Neural cell (in vitro differentiated cells): ENCODE measurements around the gene LAPTM4A. TPM values are rescaled to one million over a fixed set of nuclear protein-coding genes. Genes with fewer than 3 reads are reported as not detected.

Experiments used
- H2AFZ ChIP-seq: fragments of 200-600, 300-800 bp; sonication (generic), shearing (Covaris generic); 2 replicates; pipeline ENCODE4 v1.6.0; 2014; ENCODE audit warnings: low read depth, mild to moderate bottlenecking, antibody characterized with exemption, low read length, moderate library complexity
- H3F3A ChIP-seq: fragments of 200-600 bp; shearing (Covaris generic); 2 replicates; pipeline ENCODE4 v1.6.1; 2016; ENCODE audit warnings: mild to moderate bottlenecking, moderate library complexity, mixed read lengths, antibody characterized with exemption, low read length; ENCODE audit not compliant: insufficient read depth, poor library complexity, severe bottlenecking
- H3K27ac ChIP-seq: fragments of 200-600, 300-800 bp; sonication (generic), shearing (Covaris generic); 2 replicates; pipeline ENCODE4 v1.5.1; 2014; ENCODE audit warnings: mild to moderate bottlenecking, low read length, moderate library complexity
- H3K27me3 ChIP-seq: fragments of 300-800, 200-600 bp; sonication (generic), shearing (Covaris generic); 2 replicates; pipeline ENCODE4 v1.6.0; 2014; ENCODE audit warnings: mild to moderate bottlenecking, low read depth, low read length, moderate library complexity; ENCODE audit not compliant: insufficient read depth
- H3K36me3 ChIP-seq: fragments of 300-800, 200-600 bp; sonication (generic), shearing (Covaris generic); 2 replicates; pipeline ENCODE4 v1.5.1; 2014; ENCODE audit warnings: mild to moderate bottlenecking, antibody characterized with exemption, low read length, moderate library complexity; ENCODE audit not compliant: insufficient read depth
- H3K4me2 ChIP-seq: fragments of 300-800, 200-600 bp; sonication (generic), shearing (Covaris generic); 2 replicates; pipeline ENCODE4 v1.6.0; 2014; ENCODE audit warnings: mild to moderate bottlenecking, low read length
- H3K4me3 ChIP-seq: fragments of 300-800, 200-600 bp; sonication (generic), shearing (Covaris generic); 2 replicates; pipeline ENCODE4 v1.5.1; 2014; ENCODE audit warnings: mild to moderate bottlenecking, low read length, moderate library complexity
- H3K79me2 ChIP-seq: fragments of 200-600 bp; shearing (Covaris generic); replicated peaks from 2 replicates; pipeline ENCODE4 v1.6.0; 2014; ENCODE audit warnings: mild to moderate bottlenecking, low read length, moderate library complexity; ENCODE audit not compliant: insufficient read depth
- H3K9ac ChIP-seq: fragments of 300-800, 200-600 bp; sonication (generic), shearing (Covaris generic); 2 replicates; pipeline ENCODE4 v1.6.1; 2016; ENCODE audit warnings: mild to moderate bottlenecking, low read length, mixed read lengths
- H3K9me2 ChIP-seq: fragments of 200-600 bp; shearing (Covaris generic); 2 replicates; pipeline ENCODE4 v1.6.1; 2016; ENCODE audit warnings: mild to moderate bottlenecking, low read length, mixed read lengths; ENCODE audit not compliant: insufficient read depth
- H3K9me3 ChIP-seq: fragments of 200-600, 300-800 bp; sonication (generic), shearing (Covaris generic); 2 replicates; pipeline ENCODE4 v1.6.1; 2016; ENCODE audit warnings: mild to moderate bottlenecking, mixed run types, low read length, moderate library complexity, mixed read lengths
- H4K20me1 ChIP-seq: fragments of 200-600 bp; shearing (Covaris generic); 2 replicates; pipeline ENCODE4 v1.6.1; 2016; ENCODE audit warnings: mild to moderate bottlenecking, mixed run types; ENCODE audit not compliant: insufficient read depth
- CTCF ChIP-seq: fragments of 450-650 bp; IDR thresholded peaks from 2 replicates; pipeline ENCODE4 v1.5.1; 2014; ENCODE audit warnings: antibody characterized with exemption, mild to moderate bottlenecking, moderate library complexity; ENCODE audit not compliant: poor library complexity, severe bottlenecking
- EP300 ChIP-seq: fragments of 450-650 bp; conservative IDR thresholded peaks from 2 replicates; pipeline ENCODE4 v1.6.1; 2014; ENCODE audit warnings: antibody characterized with exemption, mild to moderate bottlenecking, moderate library complexity; ENCODE audit not compliant: poor library complexity, severe bottlenecking
- EZH2 ChIP-seq: fragments of 200-600, 300-800 bp; shearing (Covaris generic), sonication (generic); IDR thresholded peaks from 2 replicates; pipeline ENCODE4 v1.6.1; 2014; ENCODE audit warnings: antibody characterized with exemption, low read length, borderline replicate concordance, mild to moderate bottlenecking; ENCODE audit not compliant: insufficient read depth, poor library complexity, severe bottlenecking
- MXI1 ChIP-seq: fragments of 450-650 bp; conservative IDR thresholded peaks from 2 replicates; pipeline ENCODE4 v1.6.1; 2014; ENCODE audit warnings: antibody characterized with exemption, mild to moderate bottlenecking; ENCODE audit not compliant: poor library complexity, severe bottlenecking
- POLR2AphosphoS5 ChIP-seq: IDR thresholded peaks from 2 replicates; pipeline ENCODE4 v1.6.1; 2012
- RAD21 ChIP-seq: fragments of 450-650 bp; conservative IDR thresholded peaks from 2 replicates; pipeline ENCODE4 v1.6.1; 2014; ENCODE audit warnings: antibody characterized with exemption, mild to moderate bottlenecking, moderate library complexity
- SMC3 ChIP-seq: fragments of 450-650 bp; conservative IDR thresholded peaks from 2 replicates; pipeline ENCODE4 v1.6.1; 2014; ENCODE audit warnings: antibody characterized with exemption, mild to moderate bottlenecking, moderate library complexity; ENCODE audit not compliant: poor library complexity
- TAF1 ChIP-seq: IDR thresholded peaks from 2 replicates; pipeline ENCODE4 v1.6.1; 2012; ENCODE audit warnings: low read depth
- polyA plus RNA-seq: library from polyadenylated mRNA; depleted of rRNA; stranded (reverse); fragments of >200 nt; gene quantifications from 2 replicates; pipeline ENCODE4 v1.2.3, GENCODE V29; 2014
- TF ChIP-seq, protein P1 (sequence below): IDR thresholded peaks from 2 replicates; pipeline ENCODE4 v1.6.1; 2012; ENCODE audit warnings: borderline replicate concordance

Gene LAPTM4A
- polyA plus RNA-seq, 1 donor from 2014 or later: 81.7 TPM

DNA sequence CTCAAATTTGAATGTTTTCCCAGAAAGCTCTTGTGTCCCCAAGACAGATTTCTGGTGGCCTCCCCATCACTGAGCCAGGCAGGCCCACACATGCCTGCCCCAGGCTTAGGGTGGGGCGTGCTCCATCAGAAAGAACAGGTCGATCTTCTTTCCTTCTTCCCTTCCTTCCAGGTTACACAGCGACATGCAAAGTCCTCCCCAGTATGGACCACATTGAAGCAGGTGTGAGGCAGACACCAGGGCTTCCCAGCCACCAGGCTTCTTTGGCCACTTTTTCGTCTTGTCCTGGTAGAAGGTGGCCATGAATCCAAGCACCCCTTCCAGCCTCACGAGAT is 41.4 kb upstream of the LAPTM4A start:
- H2AFZ ChIP-seq: no peak overlapping the region

GRCh38 chr2:20092226-20092900 is 40.9 kb upstream of the LAPTM4A start:
- Histone ChIP-seq H3K9me2 (no peaks in the 10 kb centered on the region), H3K9ac (no peak overlapping the region), H3K4me3 (no peak overlapping the region), H4K20me1 (no peaks in the 10 kb centered on the region), H3F3A (no peaks in the 10 kb centered on the region), H3K36me3 (no peaks in the 10 kb centered on the region), H3K9me3 (no peaks in the 10 kb centered on the region), H3K79me2 (no peaks in the 10 kb centered on the region), H3K27ac (no peak overlapping the region), H2AFZ (no peak overlapping the region), H3K4me2 (no peak overlapping the region), H3K27me3 (no peaks in the 10 kb centered on the region)
- TF ChIP-seq SMC3 (no peak), EP300 (no peak), RAD21 (no peak)
- TF ChIP-seq, protein P1, sequence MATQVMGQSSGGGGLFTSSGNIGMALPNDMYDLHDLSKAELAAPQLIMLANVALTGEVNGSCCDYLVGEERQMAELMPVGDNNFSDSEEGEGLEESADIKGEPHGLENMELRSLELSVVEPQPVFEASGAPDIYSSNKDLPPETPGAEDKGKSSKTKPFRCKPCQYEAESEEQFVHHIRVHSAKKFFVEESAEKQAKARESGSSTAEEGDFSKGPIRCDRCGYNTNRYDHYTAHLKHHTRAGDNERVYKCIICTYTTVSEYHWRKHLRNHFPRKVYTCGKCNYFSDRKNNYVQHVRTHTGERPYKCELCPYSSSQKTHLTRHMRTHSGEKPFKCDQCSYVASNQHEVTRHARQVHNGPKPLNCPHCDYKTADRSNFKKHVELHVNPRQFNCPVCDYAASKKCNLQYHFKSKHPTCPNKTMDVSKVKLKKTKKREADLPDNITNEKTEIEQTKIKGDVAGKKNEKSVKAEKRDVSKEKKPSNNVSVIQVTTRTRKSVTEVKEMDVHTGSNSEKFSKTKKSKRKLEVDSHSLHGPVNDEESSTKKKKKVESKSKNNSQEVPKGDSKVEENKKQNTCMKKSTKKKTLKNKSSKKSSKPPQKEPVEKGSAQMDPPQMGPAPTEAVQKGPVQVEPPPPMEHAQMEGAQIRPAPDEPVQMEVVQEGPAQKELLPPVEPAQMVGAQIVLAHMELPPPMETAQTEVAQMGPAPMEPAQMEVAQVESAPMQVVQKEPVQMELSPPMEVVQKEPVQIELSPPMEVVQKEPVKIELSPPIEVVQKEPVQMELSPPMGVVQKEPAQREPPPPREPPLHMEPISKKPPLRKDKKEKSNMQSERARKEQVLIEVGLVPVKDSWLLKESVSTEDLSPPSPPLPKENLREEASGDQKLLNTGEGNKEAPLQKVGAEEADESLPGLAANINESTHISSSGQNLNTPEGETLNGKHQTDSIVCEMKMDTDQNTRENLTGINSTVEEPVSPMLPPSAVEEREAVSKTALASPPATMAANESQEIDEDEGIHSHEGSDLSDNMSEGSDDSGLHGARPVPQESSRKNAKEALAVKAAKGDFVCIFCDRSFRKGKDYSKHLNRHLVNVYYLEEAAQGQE: no peak

More for the DNA sequence above, 41.4 kb upstream of the LAPTM4A start:
- Histone ChIP-seq H3K9me3 (no peaks in the 10 kb centered on the region), H3K4me2 (no peak overlapping the region), H3K27ac (no peak overlapping the region), H3K79me2 (no peaks in the 10 kb centered on the region), H3F3A (no peaks in the 10 kb centered on the region), H3K9me2 (no peaks in the 10 kb centered on the region), H3K36me3 (no peaks in the 10 kb centered on the region), H4K20me1 (no peaks in the 10 kb centered on the region), H3K9ac (no peak overlapping the region), H3K27me3 (no peaks in the 10 kb centered on the region), H3K4me3 (no peak overlapping the region)
- TF ChIP-seq, protein P1: no peak
- TF ChIP-seq RAD21 (no peak), MXI1 (no peak), POLR2AphosphoS5 (no peak), TAF1 (no peak), CTCF (no peak), EZH2 (no peak), EP300 (no peak), SMC3 (no peak)
